Endodermal cell (in vitro differentiated cells): ENCODE measurements around the gene DUOXA2. TPM values are rescaled to one million over a fixed set of nuclear protein-coding genes. Genes with fewer than 3 reads are reported as not detected.

Experiments
- DNase-seq: peaks from one replicate; pipeline ENCODE4 v3.0.0-alpha.2; 2017
- H3K27ac ChIP-seq: 2 replicates; pipeline ENCODE4 v1.5.1; 2013; ENCODE audit warnings: mild to moderate bottlenecking, low read depth, low read length, moderate library complexity
- H3K27me3 ChIP-seq: 2 replicates; pipeline ENCODE4 v1.6.1; 2013; ENCODE audit warnings: mild to moderate bottlenecking, low read length, moderate library complexity; ENCODE audit not compliant: insufficient read depth, control insufficient read depth, poor library complexity, severe bottlenecking
- H3K36me3 ChIP-seq: 2 replicates; pipeline ENCODE4 v1.7.0; 2013; ENCODE audit warnings: mild to moderate bottlenecking, low read length, moderate library complexity; ENCODE audit not compliant: control insufficient read depth, insufficient read depth
- H3K4me1 ChIP-seq: one replicate; pipeline ENCODE4 v1.7.0; 2013; ENCODE audit warnings: low read length; ENCODE audit not compliant: control insufficient read depth, insufficient read depth
- H3K4me3 ChIP-seq: 2 replicates; pipeline ENCODE4 v1.5.1; 2013; ENCODE audit warnings: mild to moderate bottlenecking, low read length, moderate library complexity
- H3K9ac ChIP-seq: 2 replicates; pipeline ENCODE4 v1.6.1; 2013; ENCODE audit warnings: mild to moderate bottlenecking, low read length, moderate library complexity; ENCODE audit not compliant: poor library complexity, severe bottlenecking; ENCODE audit errors: extremely low read depth
- H3K9me3 ChIP-seq: 2 replicates; pipeline ENCODE4 v1.6.1; 2013; ENCODE audit warnings: mild to moderate bottlenecking, low read length, moderate library complexity; ENCODE audit not compliant: control insufficient read depth
- H3K27ac Mint-ChIP-seq: 2 replicates; pipeline ENCODE4 v1.8.0; 2020; ENCODE audit warnings: mixed read lengths
- H3K27me3 Mint-ChIP-seq: 2 replicates; pipeline ENCODE4 v1.8.0; 2021; ENCODE audit warnings: mild to moderate bottlenecking, mixed read lengths; ENCODE audit not compliant: insufficient read depth
- H3K36me3 Mint-ChIP-seq: 2 replicates; pipeline ENCODE4 v1.8.0; 2020; ENCODE audit warnings: low read depth, mixed read lengths
- H3K4me1 Mint-ChIP-seq: 2 replicates; pipeline ENCODE4 v1.8.0; 2020; ENCODE audit warnings: mixed read lengths
- H3K4me3 Mint-ChIP-seq: 2 replicates; pipeline ENCODE4 v1.8.0; 2020; ENCODE audit warnings: mild to moderate bottlenecking, moderate library complexity, mixed read lengths
- H3K9me3 Mint-ChIP-seq: 2 replicates; pipeline ENCODE4 v1.8.0; 2020; ENCODE audit warnings: mild to moderate bottlenecking, mixed read lengths
- CTCF ChIP-seq: fragments of 200-600 bp; sonication (generic); conservative IDR thresholded peaks from 2 replicates; pipeline ENCODE4 v1.5.0; 2021; ENCODE audit warnings: antibody characterized with exemption, mild to moderate bottlenecking
- WGBS, 2 experiments: methylation state at CpG; one replicate each; pipeline versions ENCODE4 v1.1.5 to v1.1.7; 2013; ENCODE audit warnings: missing lambda C conversion rate in 2 of 2, mixed read lengths in 1 of 2; ENCODE audit not compliant: insufficient coverage in 1 of 2, insufficient read length in 1 of 2; 5-methylcytosine and 5-hydroxymethylcytosine counted together
- total RNA-seq, 2 donors: library from RNA; stranded (reverse); fragmentation: NEBNext Ultra II Directional in 1 of 2; extraction: Animal tissue kit (Norgen Biotek cat#: 25700) in 1 of 2; gene quantifications; 2 replicates in 1 of 2; 3 replicates in 1 of 2; pipeline ENCODE4 v1.2.1, GENCODE V29; 2021

DUOXA2 gene
- total RNA-seq, 2 donors from 2014 or later = not detected

GRCh38 chr15:45155739-45156138 lies 41.6 kb downstream of the DUOXA2 start:
- WGBS, 2 experiments = 95 to 97% methylated on average over 3 to 8 of the region's 8 CpGs
- H3K4me1 Mint-ChIP-seq = peaks cover 10% of the 10 kb centered on the region
- H3K4me1 ChIP-seq = no peaks in the 10 kb centered on the region
- H3K9ac ChIP-seq = no peak overlapping the region
- DNase-seq = no peak
- no peak overlapping the region for H3K27ac Mint-ChIP-seq
- TF ChIP-seq CTCF = no peak
- H3K27me3 Mint-ChIP-seq = peaks cover 11% of the 10 kb centered on the region
- H3K9me3 Mint-ChIP-seq = no peaks in the 10 kb centered on the region
- H3K36me3 ChIP-seq = no peaks in the 10 kb centered on the region
- H3K27me3 ChIP-seq = no peaks in the 10 kb centered on the region
- no peak overlapping the region for H3K27ac ChIP-seq
- H3K4me3 Mint-ChIP-seq = no peak overlapping the region
- no peak overlapping the region for H3K4me3 ChIP-seq
- H3K9me3 ChIP-seq = no peaks in the 10 kb centered on the region
- peaks cover 3% of the 10 kb centered on the region for H3K36me3 Mint-ChIP-seq

DNA sequence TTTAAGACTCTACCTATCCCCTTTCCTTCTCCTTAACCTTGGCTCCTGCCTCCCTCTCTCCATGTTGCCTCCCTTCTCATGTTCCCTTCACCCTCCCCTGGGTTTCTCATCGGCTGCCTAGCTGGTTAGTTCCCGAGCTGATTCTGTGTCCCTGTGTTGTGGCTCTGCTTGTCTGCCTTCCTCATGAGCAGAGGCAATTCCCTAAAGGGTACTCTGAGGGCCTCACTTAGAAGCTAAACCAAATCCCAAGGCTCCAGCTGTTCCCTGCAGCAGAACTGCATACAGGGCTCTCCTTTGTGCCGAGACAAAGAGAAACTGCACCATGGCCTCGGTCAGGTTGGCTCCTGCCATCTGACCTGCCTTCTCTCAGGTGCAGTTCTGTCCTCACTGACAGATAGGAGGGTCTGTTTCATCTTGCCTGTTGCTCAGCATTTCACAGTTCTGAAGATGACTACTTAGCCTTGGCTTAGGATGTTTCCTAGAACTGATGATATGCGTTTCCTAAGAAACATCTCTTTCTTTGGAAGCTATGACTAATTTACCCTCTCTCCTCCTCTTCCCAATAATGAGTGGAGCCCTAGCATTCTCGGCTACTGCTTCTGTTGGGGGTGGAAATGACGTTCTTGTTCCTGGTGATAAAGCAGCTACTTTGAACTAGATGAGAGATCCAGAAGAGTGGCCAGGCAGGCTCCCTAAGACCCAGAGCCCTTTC lies 42.8 kb downstream of the DUOXA2 start:
- Histone ChIP-seq H3K27me3 (no peaks in the 10 kb centered on the region), H3K4me3 (no peak overlapping the region), H3K27ac (no peak overlapping the region), H3K9me3 (no peaks in the 10 kb centered on the region), H3K9ac (no peak overlapping the region), H3K4me1 (no peaks in the 10 kb centered on the region), H3K36me3 (no peaks in the 10 kb centered on the region)
- Mint-ChIP-seq H3K36me3 (peaks cover 3% of the 10 kb centered on the region), H3K4me1 (peaks cover 10% of the 10 kb centered on the region), H3K27ac (no peak overlapping the region), H3K4me3 (no peak overlapping the region), H3K9me3 (no peaks in the 10 kb centered on the region), H3K27me3 (peaks cover 9% of the 10 kb centered on the region)
- no peak for TF ChIP-seq CTCF
- 73 to 87% methylated on average over 2 to 7 of the region's 7 CpGs for WGBS, 2 experiments
- no peak for DNase-seq

- Histone ChIP-seq H3K4me1 (no peaks in the 10 kb centered on the region), H3K9ac (no peak overlapping the region), H3K9me3 (no peaks in the 10 kb centered on the region), H3K27ac (no peak overlapping the region), H3K27me3 (no peaks in the 10 kb centered on the region), H3K4me3 (no peak overlapping the region), H3K36me3 (no peaks in the 10 kb centered on the region)
- TF ChIP-seq CTCF = no peak
- no peaks in the 10 kb centered on the region for H3K9me3 Mint-ChIP-seq
- H3K27ac Mint-ChIP-seq = no peak overlapping the region
- WGBS, 2 experiments = 33 to 50% methylated on average over 1 of the region's 1 CpG
- no peaks in the 10 kb centered on the region for H3K36me3 Mint-ChIP-seq
- DNase-seq = no peak
- peaks cover 10% of the 10 kb centered on the region for H3K4me1 Mint-ChIP-seq
- peaks cover 1% of the 10 kb centered on the region for H3K27me3 Mint-ChIP-seq
- no peak overlapping the region for H3K4me3 Mint-ChIP-seq
These were observed 43.8 kb downstream of the DUOXA2 start for GRCh38 chr15:45157974-45158373.
